Measurements from ENCODE around the gene ISLR2.

The ISLR2 gene

GRCh38 chr15:74162195-74162536, 31.8 kb downstream of the ISLR2 start (continued):
- TF ChIP-seq ZNF514 (tag by site-specific recombination; IDR thresholded peaks at IDR 0.05) (peak; percentile 71; the same call in 1 of the 2 replicates), ZNF19 (tag by site-specific recombination; IDR thresholded peaks at IDR 0.05; ENCODE audit: low read depth) (peak; percentile 64; the same call in 1 of the 2 replicates), ZNF341 (tag by site-specific recombination; IDR thresholded peaks at IDR 0.05; ENCODE audit: low read depth) (peak; percentile 23; the same call in 1 of the 2 replicates), ZNF202 (tag by site-specific recombination; IDR thresholded peaks at IDR 0.05; ENCODE audit: borderline replicate concordance) (0 out of 2 replicates have a peak, but pooled peaks have one; percentile 51), ZNF510 (tag by site-specific recombination; IDR thresholded peaks at IDR 0.05; ENCODE audit: insufficient replicate concordance) (peak; percentile 71), ZFP3 (tag by site-specific recombination; IDR thresholded peaks at IDR 0.05; ENCODE audit: low read depth) (0 out of 2 replicates have a peak, but pooled peaks have one; percentile 20), ZNF558 (tag by site-specific recombination; IDR thresholded peaks at IDR 0.05) (peak; percentile 69)

GRCh38 chr15:74165461-74165860, 35.1 kb downstream of the ISLR2 start:
- ChIA-PET CTCF (interaction anchor here (0.6 to 1.6 kb wide), 6 partner anchors 10 to 408 kb away, joined by 3 to 9 read pairs (median 4); no protein-coding TSS in a partner anchor), POLR2A (no interaction called here)
- Histone ChIP-seq H3K27ac (ENCODE audit: extremely low read depth, low read depth, low read length) (no peak overlapping the region), H3K4me1 (ENCODE audit: control insufficient read depth, insufficient read depth, low read length) (no peaks in the 10 kb centered on the region), H3K4me3 (ENCODE audit: low read depth, low read length) (no peak overlapping the region), H3K36me3 (ENCODE audit: control insufficient read depth in 2 of 2, insufficient read depth in 1 of 2, low read length in 2 of 2) (no peaks in the 10 kb centered on the region), H3K9me3 (ENCODE audit: control insufficient read depth, insufficient read depth, low read depth, low read length) (no peaks in the 10 kb centered on the region)
- TF ChIP-seq ZNF747 (tag by site-specific recombination; IDR thresholded peaks at IDR 0.05) = no peak

GRCh38 chr15:74167891-74168331, 37.5 kb downstream of the ISLR2 start:
- H3K36me3 ChIP-seq (ENCODE audit: control insufficient read depth in 2 of 2, insufficient read depth in 1 of 2, low read length in 2 of 2) = no peaks in the 10 kb centered on the region
- no peaks in the 10 kb centered on the region for H3K9me3 ChIP-seq (ENCODE audit: control insufficient read depth, insufficient read depth, low read depth, low read length)
- POLR2A ChIA-PET = no interaction called here
- CTCF ChIA-PET = no interaction called here
- no peak overlapping the region for H3K4me3 ChIP-seq (ENCODE audit: low read depth, low read length)
- TF ChIP-seq EGR2 (tag by site-specific recombination; IDR thresholded peaks at IDR 0.05; ENCODE audit: low read depth) (peak; percentile 18; the same call in 1 of the 2 replicates), ZBTB26 (tag by site-specific recombination; optimal IDR thresholded peaks at IDR 0.05) (no peak), ZNF341 (tag by site-specific recombination; IDR thresholded peaks at IDR 0.05; ENCODE audit: low read depth) (peak; percentile 82), ZFHX2 (tag by site-specific recombination; conservative IDR thresholded peaks at IDR 0.05) (0 out of 2 replicates have a peak, but pooled peaks have one; percentile 8)
- H3K27ac ChIP-seq (ENCODE audit: extremely low read depth, low read depth, low read length) = no peak overlapping the region
- no peaks in the 10 kb centered on the region for H3K4me1 ChIP-seq (ENCODE audit: control insufficient read depth, insufficient read depth, low read length)

- ChIA-PET POLR2A (no interaction called here), CTCF (interaction anchor here (1.5 kb wide), 1 partner anchor 11 kb away, joined by 4 read pairs; no protein-coding TSS in a partner anchor)
- H3K27ac ChIP-seq (ENCODE audit: extremely low read depth, low read depth, low read length) = no peak overlapping the region
- peaks cover 8% of the 10 kb centered on the region for H3K4me1 ChIP-seq (ENCODE audit: control insufficient read depth, insufficient read depth, low read length)
- no peaks in the 10 kb centered on the region for H3K36me3 ChIP-seq (ENCODE audit: control insufficient read depth in 2 of 2, insufficient read depth in 1 of 2, low read length in 2 of 2)
- H3K4me3 ChIP-seq (ENCODE audit: low read depth, low read length) = no peak overlapping the region
- no peaks in the 10 kb centered on the region for H3K9me3 ChIP-seq (ENCODE audit: control insufficient read depth, insufficient read depth, low read depth, low read length)
- TF ChIP-seq ZNF175 (tag by site-specific recombination; IDR thresholded peaks at IDR 0.05) (no peak), REST (tag by site-specific recombination; IDR thresholded peaks at IDR 0.05) (no peak), ZFP41 (tag by site-specific recombination; IDR thresholded peaks at IDR 0.05; ENCODE audit: borderline replicate concordance) (no peak), ZNF148 (tag by site-specific recombination; IDR thresholded peaks at IDR 0.05; ENCODE audit: borderline replicate concordance) (no peak), KLF7 (tag by site-specific recombination; IDR thresholded peaks at IDR 0.05; ENCODE audit: borderline replicate concordance) (no peak), ZNF114 (tag by site-specific recombination; IDR thresholded peaks at IDR 0.05) (no peak), ZNF639 (tag by site-specific recombination; IDR thresholded peaks at IDR 0.05) (no peak), ZNF48 (tag by site-specific recombination; IDR thresholded peaks at IDR 0.05) (no peak), BCL11A (tag by site-specific recombination; IDR thresholded peaks at IDR 0.05; ENCODE audit: low read depth) (no peak)
Observed at GRCh38 chr15:74168711-74169126, 38.3 kb downstream of the ISLR2 start.

Measured in HEK293 (cell line).